Hepatocyte (in vitro differentiated cells): ENCODE results near the gene GPRIN2.

Experiments
- EZH2 ChIP-seq: fragments of 200-600 bp; sonication (generic); IDR thresholded peaks from 2 replicates; pipeline ENCODE4 v1.6.1; 2016; ENCODE audit warnings: antibody characterized with exemption, mild to moderate bottlenecking, borderline replicate concordance
- TF ChIP-seq, protein P1 (sequence below): fragments of 200-600 bp; sonication (generic); IDR thresholded peaks from 2 replicates; pipeline ENCODE4 v1.5.1; 2016; ENCODE audit warnings: antibody characterized with exemption, mild to moderate bottlenecking; ENCODE audit not compliant: poor library complexity

DNA sequence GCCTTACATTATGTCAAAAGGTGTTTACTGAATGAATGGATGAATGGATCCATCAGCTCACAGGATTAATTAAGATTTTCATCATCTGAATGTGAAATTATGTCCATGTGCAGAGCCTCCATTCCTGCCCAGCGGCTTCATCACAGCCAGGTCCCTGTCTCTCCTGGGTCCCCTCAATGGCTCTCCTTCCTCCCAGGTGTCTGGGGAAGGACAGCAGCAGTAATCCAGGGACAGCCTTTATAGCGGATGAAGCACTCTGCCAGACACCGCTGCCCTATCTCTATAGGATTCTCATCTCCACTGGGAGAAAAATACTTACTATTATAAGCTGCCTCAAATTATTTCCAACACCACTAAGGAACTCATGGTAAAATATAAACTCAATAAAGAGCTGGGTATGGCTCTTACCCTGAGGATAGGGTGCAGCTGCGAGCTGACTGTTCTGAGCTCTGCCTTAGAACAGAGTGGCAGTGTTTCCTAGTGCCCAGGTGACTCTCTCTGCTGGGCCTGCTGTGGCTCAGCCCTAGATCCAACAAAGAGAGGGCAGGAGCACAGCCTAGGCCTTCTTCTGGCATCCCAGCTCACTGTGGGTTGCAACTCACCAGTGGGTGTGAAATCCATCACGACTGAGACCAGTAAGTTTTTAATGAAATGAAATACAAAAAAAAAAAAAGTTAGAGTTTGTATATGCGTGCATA is 38.3 kb downstream of the GPRIN2 start:
- TF ChIP-seq, protein P1, sequence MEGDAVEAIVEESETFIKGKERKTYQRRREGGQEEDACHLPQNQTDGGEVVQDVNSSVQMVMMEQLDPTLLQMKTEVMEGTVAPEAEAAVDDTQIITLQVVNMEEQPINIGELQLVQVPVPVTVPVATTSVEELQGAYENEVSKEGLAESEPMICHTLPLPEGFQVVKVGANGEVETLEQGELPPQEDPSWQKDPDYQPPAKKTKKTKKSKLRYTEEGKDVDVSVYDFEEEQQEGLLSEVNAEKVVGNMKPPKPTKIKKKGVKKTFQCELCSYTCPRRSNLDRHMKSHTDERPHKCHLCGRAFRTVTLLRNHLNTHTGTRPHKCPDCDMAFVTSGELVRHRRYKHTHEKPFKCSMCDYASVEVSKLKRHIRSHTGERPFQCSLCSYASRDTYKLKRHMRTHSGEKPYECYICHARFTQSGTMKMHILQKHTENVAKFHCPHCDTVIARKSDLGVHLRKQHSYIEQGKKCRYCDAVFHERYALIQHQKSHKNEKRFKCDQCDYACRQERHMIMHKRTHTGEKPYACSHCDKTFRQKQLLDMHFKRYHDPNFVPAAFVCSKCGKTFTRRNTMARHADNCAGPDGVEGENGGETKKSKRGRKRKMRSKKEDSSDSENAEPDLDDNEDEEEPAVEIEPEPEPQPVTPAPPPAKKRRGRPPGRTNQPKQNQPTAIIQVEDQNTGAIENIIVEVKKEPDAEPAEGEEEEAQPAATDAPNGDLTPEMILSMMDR = no peak
- no peak for TF ChIP-seq EZH2
